K562 (cell line): ENCODE results near the gene VPS45.

ENCODE experiments used
- CEBPZ ChIP-seq: fragments of 150-350 bp; IDR thresholded peaks from 2 replicates; pipeline ENCODE4 v1.6.1; 2014; ENCODE audit warnings: low read depth, mild to moderate bottlenecking, low read length, borderline replicate concordance
- CHD2 ChIP-seq: IDR thresholded peaks from 2 replicates; pipeline ENCODE4 v1.6.1; 2011; ENCODE audit warnings: low read depth, low read length
- ELK1 ChIP-seq: sonication (generic); formaldehyde crosslinking; IDR thresholded peaks from 2 replicates; pipeline ENCODE4 v1.8.1; 2022; ENCODE audit warnings: missing genetic modification reagents

- TF ChIP-seq ELK1 (CRISPR knock-in tag), result no peak
- no peak for TF ChIP-seq CHD2
- TF ChIP-seq CEBPZ, result no peak
These were observed 7.3 kb upstream of the VPS45 start for GRCh38 chr1:150060260-150060659.
